Aorta (tissue), 5 donors: ENCODE data around the gene MON2. TPM values are rescaled to one million over a fixed set of nuclear protein-coding genes. Genes with fewer than 3 reads are reported as not detected.
"Not testable (repeated sequence)": the region's sequence is repeated elsewhere in the genome, so short reads cannot be mapped to it uniquely, and the experiment has no call there.

Source experiments
- ATAC-seq: fragments of 200-7000 bp; cut with Tn5 transposase; one replicate; pipeline ENCODE4 v1.9.1; 2022; ENCODE audit warnings: moderate library complexity; ENCODE audit not compliant: low FRiP score
- DNase-seq, 2 donors: peaks; one replicate each; pipeline ENCODE4 v3.0.0-alpha.2; 2020
- H3K27ac ChIP-seq, 2 donors: one replicate each; pipeline ENCODE4 v1.5.1; 2013; ENCODE audit warnings: low read length in 2 of 2, mild to moderate bottlenecking in 2 of 2, moderate library complexity in 2 of 2, control low read depth in 1 of 2, inconsistent platforms in 1 of 2, low read depth in 1 of 2
- H3K27me3 ChIP-seq, 2 donors: one replicate each; pipeline ENCODE4 v1.6.1; 2013; ENCODE audit warnings: control low read depth in 1 of 2, low read length in 1 of 2, mild to moderate bottlenecking in 1 of 2, moderate library complexity in 1 of 2; ENCODE audit not compliant: insufficient read depth in 2 of 2, control insufficient read depth in 1 of 2
- H3K36me3 ChIP-seq, 2 donors: one replicate each; pipeline ENCODE4 v1.6.1; 2013; ENCODE audit warnings: control low read depth in 1 of 2, low read length in 1 of 2, mild to moderate bottlenecking in 1 of 2; ENCODE audit not compliant: insufficient read depth in 2 of 2, control insufficient read depth in 1 of 2
- H3K4me1 ChIP-seq, 2 donors: one replicate each; pipeline ENCODE4 v1.6.1; 2013; ENCODE audit warnings: low read length in 2 of 2, control low read depth in 1 of 2, mild to moderate bottlenecking in 1 of 2, moderate library complexity in 1 of 2; ENCODE audit not compliant: insufficient read depth in 2 of 2, control insufficient read depth in 1 of 2
- H3K4me3 ChIP-seq, 2 donors: one replicate each; pipeline ENCODE4 v1.5.1; 2013; ENCODE audit warnings: low read length in 2 of 2, control low read depth in 1 of 2, mild to moderate bottlenecking in 1 of 2
- H3K9me3 ChIP-seq: one replicate; pipeline ENCODE4 v1.6.1; 2013; ENCODE audit warnings: mild to moderate bottlenecking, low read length; ENCODE audit not compliant: control insufficient read depth
- WGBS, 2 donors: extraction: QIAGEN DNeasy Blood & Tissue Kit; methylation state at CpG; one replicate each; pipeline ENCODE4 v1.1.7; 2013; 5-methylcytosine and 5-hydroxymethylcytosine counted together
- intact Hi-C, 2 donors: fragments of 100-400 bp; cut with DNase I; formaldehyde crosslinking; loops; one replicate each; pipeline versions ENCODE4 v1.14.2 to v1.15.0; 2022
- polyA plus RNA-seq, 2 donors: library from polyadenylated mRNA; stranded (reverse); fragments of 200-250 nt; gene quantifications; one replicate each; pipeline ENCODE4 v1.2.3, GENCODE V29; 2013
- total RNA-seq, 2 donors: library from RNA; stranded (reverse); fragmentation: NEBNext Ultra II Directional; extraction: Animal tissue kit (Norgen Biotek cat#: 25700); gene quantifications; one replicate each; pipeline ENCODE4 v1.2.1, GENCODE V29; 2021
- donor health status: healthy with polysubstance abuse.
- donor health status: Bipolar disorder and iron deficiency.
- donor health status: DM: no; HTN: no; CAD: no.
- donor health status: DM: no; HTN: no; CAD: no.
- donor health status: DM: yes; HTN: yes; CAD: no.

The MON2 gene
- total and polyA plus RNA-seq, 4 donors, result 3.6 to 106 (median 63.0) TPM

GRCh38 chr12:62446754-62447452 is 19.7 kb upstream of the MON2 start:
- Histone ChIP-seq H3K4me3 (no peak overlapping the region), H3K27ac (no peak overlapping the region), H3K27me3 (no peaks in the 10 kb centered on the region), H3K9me3 (peaks cover 3% of the 10 kb centered on the region), H3K4me1 (no peaks in the 10 kb centered on the region), H3K36me3 (no peaks in the 10 kb centered on the region)
- intact Hi-C loops, result no loop called here
- ATAC-seq (no peak), DNase-seq (no peak)
- WGBS, 2 donors, result 43 to 45% methylated on average over 2 of the region's 2 CpGs

GRCh38 chr12:62448436-62448835 is 18.2 kb upstream of the MON2 start:
- DNase-seq, result no peak
- intact Hi-C loops, result no loop called here
- H3K9me3 ChIP-seq, result peaks cover 3% of the 10 kb centered on the region
- no peak overlapping the region for H3K4me3 ChIP-seq
- WGBS, 2 donors, result 72 to 75% methylated on average over 3 of the region's 3 CpGs
- no peak overlapping the region for H3K27ac ChIP-seq
- no peak for ATAC-seq
- no peaks in the 10 kb centered on the region for H3K4me1 ChIP-seq
- H3K36me3 ChIP-seq, result no peaks in the 10 kb centered on the region
- no peaks in the 10 kb centered on the region for H3K27me3 ChIP-seq

GRCh38 chr12:62455429-62455828 is 11.2 kb upstream of the MON2 start:
- H3K9me3 ChIP-seq, H3K4me3 ChIP-seq, H3K27me3 ChIP-seq, H3K4me1 ChIP-seq, H3K36me3 ChIP-seq, ATAC-seq, DNase-seq, H3K27ac ChIP-seq, intact Hi-C loops: not testable (repeated sequence)
- 43 to 65% methylated on average over 2 of the region's 2 CpGs for WGBS, 2 donors

GRCh38 chr12:62458626-62459025 is 8.0 kb upstream of the MON2 start:
- DNase-seq (no peak), ATAC-seq (no peak)
- no peak overlapping the region for H3K27ac ChIP-seq
- intact Hi-C loops, result no loop called here
- H3K4me3 ChIP-seq, result no peak overlapping the region
- H3K27me3 ChIP-seq, result no peaks in the 10 kb centered on the region
- WGBS, 2 donors, result 65 to 70% methylated on average over 3 of the region's 3 CpGs
- no peaks in the 10 kb centered on the region for H3K4me1 ChIP-seq
- H3K9me3 ChIP-seq, result no peaks in the 10 kb centered on the region
- H3K36me3 ChIP-seq, result no peaks in the 10 kb centered on the region

- no peak for ATAC-seq
- Histone ChIP-seq H3K36me3 (no peaks in the 10 kb centered on the region), H3K4me3 (no peak overlapping the region), H3K27ac (no peak overlapping the region), H3K9me3 (no peaks in the 10 kb centered on the region), H3K27me3 (no peaks in the 10 kb centered on the region), H3K4me1 (no peaks in the 10 kb centered on the region)
- DNase-seq, result no peak
- intact Hi-C loops, result no loop called here
Measured at GRCh38 chr12:62459976-62460375, 6.7 kb upstream of the MON2 start.

- 92 to 93% methylated on average over 28 to 32 of the region's 32 CpGs for WGBS, 2 donors
- H3K27me3 ChIP-seq, H3K4me3 ChIP-seq, H3K36me3 ChIP-seq, H3K9me3 ChIP-seq, H3K4me1 ChIP-seq, ATAC-seq, intact Hi-C loops, H3K27ac ChIP-seq: not testable (repeated sequence)
- DNase-seq, result peak in 1 of 2 donors; percentile 29
Measured at GRCh38 chr12:62461171-62461837, 5.3 kb upstream of the MON2 start.

GRCh38 chr12:62463252-62463651 is 3.4 kb upstream of the MON2 start:
- DNase-seq, result not testable (repeated sequence)

GRCh38 chr12:62466018-62466593 is 520 bp upstream of the MON2 start:
- intact Hi-C loops, result loop anchor here in 1 of 2 donors (5.0 kb wide), 1 partner anchor 136 kb away; no protein-coding TSS in a partner anchor
- ATAC-seq (peak; percentile 71), DNase-seq (peak; percentile 58 to 75)
- no peaks in the 10 kb centered on the region for H3K9me3 ChIP-seq
- H3K27me3 ChIP-seq, result no peaks in the 10 kb centered on the region
- H3K4me1 ChIP-seq, result peaks cover 2 to 5% of the 10 kb centered on the region in 2 donors
- WGBS, 2 donors, result 0% methylated on average over 16 of the region's 16 CpGs
- H3K36me3 ChIP-seq, result no peaks in the 10 kb centered on the region
- peak overlapping the region; percentile 80 to 88 for H3K4me3 ChIP-seq
- H3K27ac ChIP-seq, result peak overlapping the region; percentile 48 to 67

More at GRCh38 chr12:62463252-62463651, 3.4 kb upstream of the MON2 start:
- H3K36me3 ChIP-seq, H3K9me3 ChIP-seq, H3K4me3 ChIP-seq, H3K27me3 ChIP-seq, intact Hi-C loops, H3K27ac ChIP-seq, ATAC-seq, H3K4me1 ChIP-seq: not testable (repeated sequence)
- WGBS, 2 donors, result 77 to 81% methylated on average over 7 of the region's 7 CpGs
